Prostate gland (tissue), 2 donors: ENCODE measurements around the gene ARHGAP6.

Experiments
- POLR2A ChIP-seq: fragments of 450-650 bp; IDR thresholded peaks from one replicate; pipeline ENCODE4 v1.6.1; 2016; ENCODE audit warnings: antibody characterized with exemption, mild to moderate bottlenecking
- POLR2AphosphoS5 ChIP-seq: sonication (generic); formaldehyde crosslinking; IDR thresholded peaks from one replicate; pipeline ENCODE4 v1.6.1; 2017; ENCODE audit warnings: antibody characterized with exemption
- TF ChIP-seq, protein P1 (sequence below), 4 experiments: fragments of 200-600 bp in 2 of 4; fragments of 450-650 bp in 2 of 4; sonication (generic) in 2 of 4; IDR thresholded peaks; 1 replicate in 3 of 4; 2 replicates in 1 of 4; pipeline ENCODE4 v1.5.1; 2016 to 2019; ENCODE audit warnings: antibody characterized with exemption in 4 of 4, mild to moderate bottlenecking in 2 of 4, moderate library complexity in 2 of 4

DNA sequence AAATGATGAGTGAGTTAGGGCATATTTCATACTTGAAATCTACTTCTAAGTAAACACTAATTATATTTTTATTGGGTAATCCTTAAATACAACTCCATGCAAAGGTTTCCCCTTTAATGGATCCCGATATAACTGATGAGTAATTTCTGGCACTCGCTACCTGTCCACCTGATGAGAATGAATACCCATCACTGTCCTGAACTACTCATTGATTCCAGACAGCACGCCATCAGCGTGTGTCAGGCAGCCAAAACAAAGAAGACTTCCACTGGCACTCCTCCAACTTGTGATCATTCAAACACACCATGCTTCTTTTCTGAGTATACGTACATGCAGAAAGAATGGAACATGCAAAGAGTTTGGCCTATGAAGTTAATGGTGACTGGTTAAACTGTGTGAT, 485.1 kb downstream of the ARHGAP6 start:
- no peak for TF ChIP-seq POLR2A
- TF ChIP-seq, protein P1, sequence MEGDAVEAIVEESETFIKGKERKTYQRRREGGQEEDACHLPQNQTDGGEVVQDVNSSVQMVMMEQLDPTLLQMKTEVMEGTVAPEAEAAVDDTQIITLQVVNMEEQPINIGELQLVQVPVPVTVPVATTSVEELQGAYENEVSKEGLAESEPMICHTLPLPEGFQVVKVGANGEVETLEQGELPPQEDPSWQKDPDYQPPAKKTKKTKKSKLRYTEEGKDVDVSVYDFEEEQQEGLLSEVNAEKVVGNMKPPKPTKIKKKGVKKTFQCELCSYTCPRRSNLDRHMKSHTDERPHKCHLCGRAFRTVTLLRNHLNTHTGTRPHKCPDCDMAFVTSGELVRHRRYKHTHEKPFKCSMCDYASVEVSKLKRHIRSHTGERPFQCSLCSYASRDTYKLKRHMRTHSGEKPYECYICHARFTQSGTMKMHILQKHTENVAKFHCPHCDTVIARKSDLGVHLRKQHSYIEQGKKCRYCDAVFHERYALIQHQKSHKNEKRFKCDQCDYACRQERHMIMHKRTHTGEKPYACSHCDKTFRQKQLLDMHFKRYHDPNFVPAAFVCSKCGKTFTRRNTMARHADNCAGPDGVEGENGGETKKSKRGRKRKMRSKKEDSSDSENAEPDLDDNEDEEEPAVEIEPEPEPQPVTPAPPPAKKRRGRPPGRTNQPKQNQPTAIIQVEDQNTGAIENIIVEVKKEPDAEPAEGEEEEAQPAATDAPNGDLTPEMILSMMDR (IDR thresholded peaks at IDR 0.05): no peak
- TF ChIP-seq POLR2AphosphoS5: no peak
